OCI-LY3 (cell line): ENCODE measurements around the gene EDRF1.

Experiments
- EZH2phosphoT487 ChIP-seq: fragments of 200-600 bp; shearing (Covaris generic); IDR thresholded peaks from 2 replicates; pipeline ENCODE4 v1.6.1; 2018; ENCODE audit warnings: antibody characterized with exemption, mixed run types, low read depth
- TF ChIP-seq, protein P1 (sequence below): fragments of 200-600, 300-600 bp; sonication (generic); IDR thresholded peaks from 2 replicates; pipeline ENCODE4 v1.5.1; 2014; ENCODE audit warnings: antibody characterized with exemption, low read length, low read depth

- TF ChIP-seq, protein P1, sequence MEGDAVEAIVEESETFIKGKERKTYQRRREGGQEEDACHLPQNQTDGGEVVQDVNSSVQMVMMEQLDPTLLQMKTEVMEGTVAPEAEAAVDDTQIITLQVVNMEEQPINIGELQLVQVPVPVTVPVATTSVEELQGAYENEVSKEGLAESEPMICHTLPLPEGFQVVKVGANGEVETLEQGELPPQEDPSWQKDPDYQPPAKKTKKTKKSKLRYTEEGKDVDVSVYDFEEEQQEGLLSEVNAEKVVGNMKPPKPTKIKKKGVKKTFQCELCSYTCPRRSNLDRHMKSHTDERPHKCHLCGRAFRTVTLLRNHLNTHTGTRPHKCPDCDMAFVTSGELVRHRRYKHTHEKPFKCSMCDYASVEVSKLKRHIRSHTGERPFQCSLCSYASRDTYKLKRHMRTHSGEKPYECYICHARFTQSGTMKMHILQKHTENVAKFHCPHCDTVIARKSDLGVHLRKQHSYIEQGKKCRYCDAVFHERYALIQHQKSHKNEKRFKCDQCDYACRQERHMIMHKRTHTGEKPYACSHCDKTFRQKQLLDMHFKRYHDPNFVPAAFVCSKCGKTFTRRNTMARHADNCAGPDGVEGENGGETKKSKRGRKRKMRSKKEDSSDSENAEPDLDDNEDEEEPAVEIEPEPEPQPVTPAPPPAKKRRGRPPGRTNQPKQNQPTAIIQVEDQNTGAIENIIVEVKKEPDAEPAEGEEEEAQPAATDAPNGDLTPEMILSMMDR, result no peak
- TF ChIP-seq EZH2phosphoT487, result no peak
Measured at GRCh38 chr10:125801574-125801973, 82.1 kb downstream of the EDRF1 start.
